Astrocyte of the cerebellum (primary cell): Measurements from ENCODE around the gene HEG1.

Experiments used
- DNase-seq: peaks from one replicate; pipeline ENCODE4 v3.0.0-alpha.2; 2011; ENCODE audit warnings: low read depth
- H3K4me3 ChIP-seq: 2 replicates; pipeline ENCODE4 v1.5.1; 2011; ENCODE audit warnings: mild to moderate bottlenecking, low read depth, low read length, moderate library complexity
- CTCF ChIP-seq: IDR thresholded peaks from 2 replicates; pipeline ENCODE4 v1.5.1; 2012; ENCODE audit warnings: low read length, low read depth, moderate library complexity, mild to moderate bottlenecking; ENCODE audit errors: missing control alignments
- in situ Hi-C: cut with HindIII; loops from 2 replicates; pipeline ENCODE4 v1.10.0; 2017; ENCODE audit warnings: low sequenced_read_pairs

HEG1 gene

GRCh38 chr3:124941771-124942170, 114.0 kb downstream of the HEG1 start:
- in situ Hi-C loops: no loop called here
- H3K4me3 ChIP-seq: no peak overlapping the region
- no peak for TF ChIP-seq CTCF
- no peak for DNase-seq

DNA sequence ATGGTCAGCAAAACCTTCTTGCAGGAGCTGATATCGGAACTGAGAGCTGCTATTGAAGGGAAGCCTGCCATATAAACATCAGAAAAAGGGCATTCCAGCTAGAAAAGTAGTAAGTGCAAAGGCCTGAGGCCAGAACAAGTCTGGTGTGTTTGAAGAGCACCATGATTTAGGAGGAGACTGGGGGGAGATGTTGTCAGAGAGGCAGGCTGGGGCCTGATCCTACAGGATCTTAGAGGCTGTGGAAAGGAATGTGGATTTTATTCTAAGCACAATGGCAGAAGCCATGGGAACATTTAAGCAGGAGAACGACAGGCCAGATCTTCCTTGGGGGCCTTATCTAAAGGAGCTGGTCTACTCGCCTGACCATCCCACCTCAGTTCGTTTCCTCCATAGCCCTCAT, 116.1 kb downstream of the HEG1 start:
- TF ChIP-seq CTCF: no peak
- in situ Hi-C loops: loop anchor here (10.0 kb wide), 1 partner anchor 495 kb away; no protein-coding TSS in a partner anchor
- H3K4me3 ChIP-seq: no peak overlapping the region
- no peak for DNase-seq

GRCh38 chr3:124938896-124939295, 116.9 kb downstream of the HEG1 start:
- no peak overlapping the region for H3K4me3 ChIP-seq
- in situ Hi-C loops: loop anchor here (10.0 kb wide), 1 partner anchor 496 kb away; no protein-coding TSS in a partner anchor
- TF ChIP-seq CTCF: no peak
- no peak for DNase-seq

DNA sequence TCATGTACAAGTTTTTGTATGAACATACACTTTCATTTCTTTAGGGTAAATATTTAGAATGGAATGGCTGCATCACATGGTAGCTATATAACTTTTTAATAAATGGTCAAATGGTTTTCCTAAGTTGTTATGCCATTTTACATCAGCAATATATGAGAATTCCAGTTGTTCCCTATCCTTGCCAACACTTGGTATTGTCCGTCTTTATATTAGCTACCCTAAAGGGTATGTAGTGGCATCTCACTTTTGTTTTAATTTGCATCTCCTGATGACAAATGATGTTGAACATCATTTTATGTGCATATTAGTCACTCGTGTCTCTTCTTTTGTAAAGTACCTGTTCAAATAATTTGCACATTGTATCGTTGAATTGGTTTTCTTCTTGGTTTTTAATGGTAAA, 118.7 kb downstream of the HEG1 start:
- no peak overlapping the region for H3K4me3 ChIP-seq
- no peak for TF ChIP-seq CTCF
- no peak for DNase-seq
- in situ Hi-C loops: loop anchor here (10.0 kb wide), 1 partner anchor 498 kb away; no protein-coding TSS in a partner anchor

DNA sequence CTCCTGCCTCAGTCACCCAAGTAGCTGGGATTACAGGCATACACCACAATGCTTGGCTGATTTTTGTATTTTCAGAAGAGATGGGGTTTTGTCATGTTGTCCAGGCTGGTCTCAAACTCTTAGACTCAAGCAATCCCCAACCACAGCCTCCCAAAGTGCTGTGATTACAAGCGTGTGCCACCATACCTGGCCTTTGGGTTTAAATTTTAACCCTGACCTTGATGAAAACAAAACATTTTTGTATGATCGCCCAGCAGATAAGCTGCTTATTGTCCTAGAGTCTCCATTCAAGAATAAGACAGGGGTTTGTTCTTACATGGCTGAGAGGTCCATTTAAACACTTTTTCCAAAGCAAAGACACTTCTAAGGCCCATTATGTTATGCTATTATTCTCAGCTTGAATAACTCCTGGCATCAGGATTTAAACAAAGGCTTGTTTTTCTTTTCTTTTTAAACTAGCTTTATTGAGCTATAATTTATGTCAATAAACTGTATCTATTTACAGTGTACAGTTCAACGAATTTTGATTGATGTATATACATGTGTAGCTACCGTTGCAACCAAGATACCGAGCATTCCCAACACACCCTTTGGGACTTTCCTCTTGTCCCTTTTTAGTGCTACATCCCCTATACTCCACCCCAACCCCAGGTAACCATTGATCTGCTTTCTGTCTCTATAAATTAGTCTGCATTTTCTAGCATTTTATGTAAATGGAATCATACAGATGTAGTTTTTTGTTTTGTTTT, 119.8 kb downstream of the HEG1 start:
- TF ChIP-seq CTCF: no peak
- H3K4me3 ChIP-seq: no peak overlapping the region
- in situ Hi-C loops: loop anchor here (10.0 kb wide), 1 partner anchor 499 kb away; no protein-coding TSS in a partner anchor
- DNase-seq: no peak

DNA sequence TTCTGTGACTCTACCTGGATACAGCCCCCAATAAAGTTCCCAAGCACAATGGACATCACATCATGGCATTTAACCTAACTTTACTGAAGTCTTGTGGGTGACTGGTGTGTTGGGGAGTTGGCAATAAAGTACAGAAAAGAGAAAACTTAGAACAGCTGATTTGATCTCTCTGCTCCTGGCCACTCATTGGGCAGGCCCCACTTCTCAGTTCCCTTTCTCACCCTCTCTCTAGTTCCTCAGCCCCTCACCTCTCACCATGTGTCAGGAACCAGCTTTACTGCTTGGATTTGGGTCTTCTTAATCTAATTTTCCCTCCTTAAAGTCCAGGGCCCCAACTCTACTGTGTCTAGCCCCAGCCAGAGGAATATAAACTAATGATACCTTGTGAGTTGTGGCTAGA, 120.5 kb downstream of the HEG1 start:
- no peak overlapping the region for H3K4me3 ChIP-seq
- no peak for DNase-seq
- in situ Hi-C loops: loop anchor here (10.0 kb wide), 1 partner anchor 500 kb away; no protein-coding TSS in a partner anchor
- TF ChIP-seq CTCF: no peak
